HG03520 (cell line): Measurements from ENCODE around the gene JAK1.

Experiments used
- ATAC-seq: cut with Tn5 transposase; IDR thresholded peaks from one replicate; pipeline ENCODE4 v1.9.1; 2021; ENCODE audit warnings: mild to moderate bottlenecking, moderate library complexity; ENCODE audit not compliant: unreplicated experiment

JAK1 gene

GRCh38 chr1:64873576-64873975 is 92.8 kb downstream of the JAK1 start:
- ATAC-seq: no peak

GRCh38 chr1:64872067-64872466 is 94.3 kb downstream of the JAK1 start:
- no peak for ATAC-seq

DNA sequence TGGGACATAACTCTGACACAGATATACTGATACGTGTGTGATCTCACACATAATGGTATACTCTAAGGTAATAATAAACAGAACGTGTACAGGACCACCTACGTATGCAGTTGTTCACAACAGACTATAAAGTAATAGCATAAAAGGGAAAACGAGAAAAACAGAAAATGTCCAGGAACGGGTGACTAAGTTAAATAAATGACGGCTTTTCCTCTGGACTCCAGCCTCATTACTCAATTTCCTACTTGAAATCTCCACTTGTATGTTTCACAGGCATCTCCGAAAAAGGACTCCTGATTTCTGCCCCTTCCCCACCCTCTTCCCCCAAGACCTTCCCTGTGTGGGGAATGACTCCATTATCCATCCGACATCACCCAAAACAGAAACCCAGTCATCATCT is 95.1 kb downstream of the JAK1 start:
- ATAC-seq: no peak

DNA sequence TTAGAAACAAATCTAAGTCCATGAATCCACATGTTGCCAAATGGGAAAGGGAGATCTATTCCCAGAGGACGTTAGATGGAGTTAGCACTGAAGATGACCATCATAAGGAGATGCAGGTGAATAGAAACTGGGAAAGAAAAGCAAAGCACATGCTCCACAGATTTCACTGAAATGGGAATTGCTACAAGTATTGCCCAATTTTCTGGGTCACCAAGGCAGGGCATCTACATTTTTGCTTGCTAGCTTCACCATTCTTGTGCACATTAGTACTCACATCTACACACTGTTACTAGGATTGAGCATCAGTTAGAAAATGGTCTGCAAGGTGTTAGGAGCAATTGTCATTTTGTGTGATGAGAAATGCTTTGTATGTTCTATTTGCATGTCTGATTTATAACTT is 99.1 kb downstream of the JAK1 start:
- no peak for ATAC-seq

DNA sequence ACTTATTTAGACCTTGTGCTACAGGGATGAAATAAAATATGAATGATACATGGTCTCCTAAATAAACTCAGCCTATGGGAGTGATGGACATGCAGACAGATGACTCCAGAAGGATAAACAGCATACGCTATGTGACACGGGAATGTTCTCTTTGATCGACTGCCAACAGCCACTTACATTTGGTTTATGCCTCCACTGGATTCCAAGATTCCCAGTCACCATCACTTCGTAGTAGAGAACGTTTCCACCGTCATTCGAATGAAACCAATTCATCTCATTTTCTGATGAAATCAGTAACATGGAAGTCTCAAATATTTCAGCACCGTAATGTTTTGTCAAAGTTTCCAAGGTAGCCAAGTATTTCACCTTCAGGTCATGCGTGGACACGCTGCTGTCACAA is 99.7 kb downstream of the JAK1 start:
- no peak for ATAC-seq

DNA sequence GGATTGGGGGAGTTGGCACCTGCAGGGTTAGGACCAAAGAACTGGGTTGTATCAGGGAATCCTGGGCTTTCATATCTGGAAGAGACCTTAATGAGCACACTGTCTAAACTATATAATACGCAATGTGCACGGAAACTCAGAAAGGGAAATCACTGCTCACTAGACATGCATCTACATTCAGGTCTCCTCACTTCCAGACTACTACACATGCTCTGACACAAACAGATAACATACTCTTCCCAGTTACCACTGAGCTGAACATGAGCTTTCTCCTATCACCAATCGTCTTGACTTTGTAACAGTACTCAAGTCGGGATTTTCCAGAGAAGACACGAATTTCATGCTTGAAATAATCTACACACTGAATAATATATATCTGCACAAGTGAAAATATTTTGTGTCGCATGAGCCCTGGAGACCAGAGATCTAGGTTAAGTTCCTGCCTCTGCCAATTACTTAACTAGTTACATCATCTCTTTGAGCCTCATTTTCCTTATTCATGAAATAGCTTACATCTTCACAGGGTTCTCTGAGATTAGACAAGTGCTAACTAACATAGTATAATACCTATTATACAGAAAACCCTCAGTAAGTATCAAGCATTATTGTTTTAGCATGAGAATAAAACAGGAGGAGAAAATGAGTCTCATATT is 101.1 kb downstream of the JAK1 start:
- no peak for ATAC-seq

- peak; percentile 100 for ATAC-seq
Observed at GRCh38 chr1:64864018-64864940, 102.1 kb downstream of the JAK1 start.

DNA sequence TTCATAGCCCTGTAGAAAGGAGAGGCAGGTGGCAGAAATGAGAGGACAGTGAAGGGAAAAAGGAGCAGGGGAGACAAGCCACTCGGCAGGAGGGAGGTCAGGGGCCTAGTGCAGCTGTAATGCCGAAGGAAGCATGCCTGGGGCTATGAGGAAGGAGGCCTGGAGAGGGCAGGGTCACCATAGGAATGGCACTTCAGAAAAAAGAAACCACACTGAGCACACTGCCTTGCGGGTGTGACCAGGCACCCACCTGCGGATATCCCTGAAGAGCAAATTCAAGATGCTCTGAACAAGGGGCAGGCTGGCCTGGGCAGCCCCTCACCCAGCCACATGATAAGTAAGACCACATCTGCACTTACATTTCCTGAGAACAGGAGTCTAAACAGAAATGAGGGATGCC is 104.7 kb downstream of the JAK1 start:
- ATAC-seq: no peak

- ATAC-seq: no peak
Observed at GRCh38 chr1:64857347-64857746, 109.0 kb downstream of the JAK1 start.

GRCh38 chr1:64856553-64856952 is 109.8 kb downstream of the JAK1 start:
- no peak for ATAC-seq

DNA sequence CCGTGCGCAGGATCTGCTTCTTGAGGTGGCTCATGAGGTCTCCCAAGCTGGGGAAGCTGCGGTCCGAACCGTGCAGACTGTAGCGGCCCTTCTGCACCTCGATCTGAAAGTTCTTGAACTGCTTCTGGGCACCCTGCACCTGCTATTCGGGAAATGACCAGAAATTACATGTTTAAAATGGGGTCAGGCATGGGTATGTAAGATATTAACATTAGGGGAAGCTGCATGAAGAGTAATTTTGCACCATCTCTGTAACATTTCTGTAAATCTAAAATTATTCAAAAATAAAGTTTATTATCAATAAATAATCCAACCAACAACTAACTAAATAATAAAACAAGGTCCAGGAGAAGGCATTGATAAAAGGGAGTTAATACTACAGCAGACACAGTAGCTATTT is 110.8 kb downstream of the JAK1 start:
- ATAC-seq: no peak

DNA sequence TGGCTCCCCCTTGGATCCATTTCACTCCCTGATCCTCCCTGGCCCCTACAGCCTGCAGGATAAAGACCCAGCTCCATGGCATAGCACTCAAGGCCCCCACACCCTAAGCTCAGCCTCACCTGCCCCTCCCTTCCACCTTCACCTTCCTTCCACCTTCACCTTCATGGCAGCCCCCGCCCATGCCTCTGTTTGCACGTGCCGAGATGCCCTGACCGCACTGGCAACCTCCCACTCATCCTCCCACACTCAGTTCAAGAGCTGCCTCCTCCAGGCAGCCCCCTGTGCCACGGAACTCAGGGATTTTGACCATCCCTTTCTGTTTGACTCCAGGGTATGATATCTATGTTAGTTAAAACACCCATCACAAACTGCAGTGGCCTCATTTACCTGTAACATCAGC is 111.7 kb downstream of the JAK1 start:
- no peak for ATAC-seq

DNA sequence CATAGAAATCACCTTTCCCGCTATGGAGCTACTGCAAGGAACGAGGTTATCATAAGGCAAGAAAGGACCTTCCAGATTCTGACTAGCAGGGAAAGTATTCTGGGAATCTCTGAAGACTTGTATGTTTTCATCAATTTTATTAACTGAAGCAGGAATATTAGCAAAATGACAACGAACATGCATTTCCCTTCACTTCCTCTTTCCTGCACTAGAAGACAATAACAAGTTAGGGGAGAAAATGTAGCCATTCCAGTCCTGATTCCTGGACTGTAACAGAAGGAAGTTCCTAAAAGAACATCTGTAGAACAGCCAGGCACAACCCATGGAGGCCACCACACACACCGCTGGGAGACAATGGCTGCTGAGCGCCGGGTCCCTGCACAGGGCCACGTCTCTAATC is 114.7 kb downstream of the JAK1 start:
- ATAC-seq: no peak

GRCh38 chr1:64850846-64851245 is 115.5 kb downstream of the JAK1 start:
- no peak for ATAC-seq

DNA sequence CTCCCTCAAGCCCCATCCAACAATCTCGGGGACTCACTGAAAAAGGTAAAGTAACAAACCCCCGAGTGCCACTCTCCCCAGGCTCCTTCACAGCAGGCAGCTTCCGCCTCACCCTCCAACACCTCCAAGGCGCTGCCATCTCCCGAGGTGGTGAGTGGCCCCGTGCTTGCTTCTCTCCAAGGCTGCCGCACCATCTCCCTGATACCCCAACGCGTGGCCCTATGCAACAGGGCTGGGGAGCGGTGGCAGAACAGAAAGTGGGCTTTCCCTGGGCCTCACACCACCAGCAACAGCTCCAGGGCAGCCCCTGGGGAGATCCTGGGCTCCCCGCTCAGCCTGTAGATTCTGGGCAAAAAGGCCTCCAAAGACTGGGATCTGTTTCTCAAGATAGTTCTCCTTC is 116.4 kb downstream of the JAK1 start:
- no peak for ATAC-seq

DNA sequence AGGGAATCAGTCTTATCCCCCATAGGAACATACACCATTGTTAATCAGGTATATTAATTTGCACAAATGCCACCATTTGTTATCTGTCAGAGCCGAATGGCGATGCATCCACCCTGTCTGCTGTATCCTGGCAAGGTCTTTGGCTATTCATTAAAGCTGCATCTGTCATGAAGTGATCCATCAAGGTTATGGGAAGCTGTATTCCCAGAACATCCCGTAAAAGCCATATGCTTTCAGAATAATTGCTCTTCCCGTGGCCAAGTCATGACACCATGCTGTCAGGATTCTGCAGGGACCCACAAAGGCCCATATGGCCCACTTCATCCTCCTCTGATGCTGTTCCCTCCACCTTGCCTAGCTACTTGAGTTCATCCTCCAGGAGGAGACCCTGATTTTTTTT is 117.5 kb downstream of the JAK1 start:
- ATAC-seq: no peak

- ATAC-seq: no peak
Observed at GRCh38 chr1:64848136-64848535, 118.2 kb downstream of the JAK1 start.

GRCh38 chr1:64847666-64848065 is 118.7 kb downstream of the JAK1 start:
- ATAC-seq: no peak

DNA sequence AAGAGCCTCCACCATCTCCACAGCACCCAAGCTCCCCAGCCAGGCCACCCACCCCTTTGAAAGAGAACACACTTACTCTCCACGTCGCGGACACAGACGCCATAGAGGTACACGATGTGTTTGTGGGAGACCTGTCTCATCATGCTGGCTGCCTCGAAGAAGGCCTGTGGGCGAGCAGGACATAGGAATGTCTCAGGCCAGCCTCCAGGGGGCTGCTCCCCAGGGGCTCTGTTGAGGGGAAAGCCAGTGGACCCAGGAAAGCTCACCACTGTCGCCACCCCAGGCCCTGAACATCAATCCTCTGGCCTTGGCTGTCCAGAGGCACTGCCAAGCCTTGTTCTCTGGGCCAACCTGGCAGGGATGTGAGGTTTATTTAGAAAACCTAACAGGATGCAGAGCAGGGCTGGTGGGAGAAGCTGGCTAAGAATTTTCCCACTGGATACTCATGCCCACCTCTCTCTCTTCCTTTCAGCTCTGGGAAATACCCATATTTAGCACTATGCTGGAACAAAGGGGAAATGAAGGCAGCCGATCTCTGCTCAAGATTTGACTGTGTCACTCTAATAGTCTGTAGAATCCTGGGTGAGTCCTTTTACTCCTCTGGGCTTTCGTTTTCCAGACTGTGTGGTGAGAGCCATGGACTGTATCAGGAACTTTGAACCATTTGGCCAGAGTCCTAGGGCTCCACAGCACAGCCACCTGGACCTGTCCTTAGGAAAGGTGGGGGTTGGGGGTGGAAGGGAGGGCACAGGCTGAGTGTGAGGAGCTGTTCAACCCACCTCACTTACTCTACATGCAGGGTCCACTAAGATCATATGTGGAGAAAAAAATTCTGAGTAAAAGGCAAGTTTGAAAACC is 119.5 kb downstream of the JAK1 start:
- ATAC-seq: no peak

GRCh38 chr1:64845831-64846425 is 120.4 kb downstream of the JAK1 start:
- no peak for ATAC-seq

DNA sequence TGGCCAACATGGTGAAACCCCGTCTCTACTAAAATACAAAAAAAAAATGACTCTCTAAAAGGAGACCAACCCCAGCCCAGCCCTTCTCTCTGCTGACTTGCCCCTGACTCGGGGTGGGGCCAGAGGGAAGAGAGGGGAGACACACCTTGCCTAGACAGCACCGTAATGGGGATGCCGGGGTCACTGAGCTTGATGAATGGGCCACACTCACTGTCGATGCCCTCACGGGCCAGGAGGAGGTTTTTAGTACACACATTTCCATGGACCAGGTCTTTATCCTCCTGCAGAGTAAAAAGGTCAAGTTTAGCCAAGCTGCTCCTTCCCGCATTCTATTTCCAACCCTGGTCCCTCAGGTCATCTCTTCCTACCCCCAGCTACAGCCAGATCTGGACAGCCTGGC is 121.7 kb downstream of the JAK1 start:
- ATAC-seq: no peak
